Activated CD8-positive, alpha-beta T cell treated with anti-CD3 and anti-CD28 coated beads for 36 hours (primary cell): ENCODE measurements around the gene VAV2. TPM values are rescaled to one million over a fixed set of nuclear protein-coding genes. Genes with fewer than 3 reads are reported as not detected.
A peak's percentile ranks its signal among the peaks of the same experiment; 100 is the strongest.

ENCODE experiments used
- ATAC-seq: fragments of 200-7000 bp; cut with Tn5 transposase; one replicate; pipeline ENCODE4 v1.10.0; 2021; ENCODE audit warnings: mild to moderate bottlenecking, moderate library complexity
- CTCF ChIA-PET: fragments of 350-600 bp; sonication (Branson Sonifier 250); formaldehyde crosslinking; loops from one replicate; lab custom pipeline; 2021; ENCODE audit warnings: antibody characterized with exemption; lab: Charles Lee
- POLR2A ChIA-PET: fragments of 350-600 bp; sonication (Branson Sonifier 250); formaldehyde crosslinking; loops from one replicate; lab custom pipeline; 2021; ENCODE audit warnings: antibody characterized with exemption; lab: Charles Lee
- DNase-seq: peaks from one replicate; pipeline ENCODE4 v3.0.0-alpha.2; 2020
- H3K27ac Mint-ChIP-seq: one replicate; pipeline ENCODE4 v1.8.0; 2021; ENCODE audit warnings: mild to moderate bottlenecking, mixed read lengths
- H3K27me3 Mint-ChIP-seq: one replicate; pipeline ENCODE4 v1.8.0; 2021; ENCODE audit warnings: mixed read lengths
- H3K36me3 Mint-ChIP-seq: one replicate; pipeline ENCODE4 v1.8.0; 2021; ENCODE audit warnings: low read depth, mixed read lengths
- H3K4me1 Mint-ChIP-seq: one replicate; pipeline ENCODE4 v1.8.0; 2021; ENCODE audit warnings: low read depth, mixed read lengths
- H3K4me3 Mint-ChIP-seq: one replicate; pipeline ENCODE4 v1.8.0; 2021; ENCODE audit warnings: mild to moderate bottlenecking, moderate library complexity, mixed read lengths
- H3K9me3 Mint-ChIP-seq: one replicate; pipeline ENCODE4 v1.8.0; 2021; ENCODE audit warnings: mixed read lengths
- intact Hi-C: fragments of 100-400 bp; cut with micrococcal nuclease; formaldehyde crosslinking; loops from one replicate; pipeline ENCODE4 v1.10.0; 2022
- total RNA-seq, 2 experiments: library from RNA; stranded (reverse); gene quantifications; one replicate each; pipeline ENCODE4 v1.2.3, GENCODE V29; 2021
- TF ChIP-seq, protein P1 (sequence below): fragments of 200-600 bp; IDR thresholded peaks from one replicate; pipeline ENCODE4 v1.8.0; 2022; ENCODE audit warnings: antibody characterized with exemption, mild to moderate bottlenecking

The VAV2 gene
- total RNA-seq, 2 experiments from 2014 or later = 5.1 to 5.4 TPM

DNA sequence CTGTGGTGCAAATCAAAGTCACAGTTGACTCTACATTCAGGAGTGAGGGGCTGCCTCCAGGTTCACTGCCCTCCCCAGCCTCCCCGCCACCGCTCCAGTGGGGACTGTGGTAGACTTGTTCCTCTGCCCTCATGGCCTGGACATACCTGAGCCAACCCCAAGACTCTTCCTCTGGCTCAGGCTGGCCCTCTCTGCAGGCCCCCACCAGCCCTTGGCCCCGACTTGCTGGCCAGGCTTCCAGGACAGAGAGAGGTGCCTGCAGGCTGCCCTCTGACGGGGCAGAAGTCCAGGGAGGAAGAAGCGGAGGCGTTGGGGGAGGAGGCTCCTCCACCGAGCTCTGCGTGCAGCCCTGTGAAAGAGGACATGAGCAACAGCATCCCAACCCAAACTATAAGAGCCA, 251.2 kb downstream of the VAV2 start:
- TF ChIP-seq, protein P1, sequence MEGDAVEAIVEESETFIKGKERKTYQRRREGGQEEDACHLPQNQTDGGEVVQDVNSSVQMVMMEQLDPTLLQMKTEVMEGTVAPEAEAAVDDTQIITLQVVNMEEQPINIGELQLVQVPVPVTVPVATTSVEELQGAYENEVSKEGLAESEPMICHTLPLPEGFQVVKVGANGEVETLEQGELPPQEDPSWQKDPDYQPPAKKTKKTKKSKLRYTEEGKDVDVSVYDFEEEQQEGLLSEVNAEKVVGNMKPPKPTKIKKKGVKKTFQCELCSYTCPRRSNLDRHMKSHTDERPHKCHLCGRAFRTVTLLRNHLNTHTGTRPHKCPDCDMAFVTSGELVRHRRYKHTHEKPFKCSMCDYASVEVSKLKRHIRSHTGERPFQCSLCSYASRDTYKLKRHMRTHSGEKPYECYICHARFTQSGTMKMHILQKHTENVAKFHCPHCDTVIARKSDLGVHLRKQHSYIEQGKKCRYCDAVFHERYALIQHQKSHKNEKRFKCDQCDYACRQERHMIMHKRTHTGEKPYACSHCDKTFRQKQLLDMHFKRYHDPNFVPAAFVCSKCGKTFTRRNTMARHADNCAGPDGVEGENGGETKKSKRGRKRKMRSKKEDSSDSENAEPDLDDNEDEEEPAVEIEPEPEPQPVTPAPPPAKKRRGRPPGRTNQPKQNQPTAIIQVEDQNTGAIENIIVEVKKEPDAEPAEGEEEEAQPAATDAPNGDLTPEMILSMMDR = no peak
- no peak for ATAC-seq
- CTCF ChIA-PET = interaction anchor here (1.6 kb wide), 1 partner anchor 84 kb away, joined by 3 read pairs; no protein-coding TSS in a partner anchor

GRCh38 chr9:133739408-133740280, 252.5 kb downstream of the VAV2 start:
- no peaks in the 10 kb centered on the region for H3K9me3 Mint-ChIP-seq
- DNase-seq (no peak), ATAC-seq (no peak)
- POLR2A ChIA-PET = no interaction called here
- intact Hi-C loops = no loop called here
- H3K4me3 Mint-ChIP-seq = no peak overlapping the region
- H3K4me1 Mint-ChIP-seq = peaks cover 11% of the 10 kb centered on the region
- TF ChIP-seq, protein P1 = no peak
- CTCF ChIA-PET = interaction anchor here (1.0 to 1.4 kb wide), 3 partner anchors 10 to 254 kb away, joined by 3 to 5 read pairs (median 4); no protein-coding TSS in a partner anchor
- no peaks in the 10 kb centered on the region for H3K36me3 Mint-ChIP-seq
- no peak overlapping the region for H3K27ac Mint-ChIP-seq
- no peaks in the 10 kb centered on the region for H3K27me3 Mint-ChIP-seq

More for the DNA sequence above, 251.2 kb downstream of the VAV2 start:
- H3K9me3 Mint-ChIP-seq = no peaks in the 10 kb centered on the region
- DNase-seq = no peak
- intact Hi-C loops = no loop called here
- H3K4me1 Mint-ChIP-seq = peaks cover 11% of the 10 kb centered on the region
- H3K36me3 Mint-ChIP-seq = no peaks in the 10 kb centered on the region
- POLR2A ChIA-PET = no interaction called here
- no peaks in the 10 kb centered on the region for H3K27me3 Mint-ChIP-seq
- no peak overlapping the region for H3K27ac Mint-ChIP-seq
- H3K4me3 Mint-ChIP-seq = no peak overlapping the region

DNA sequence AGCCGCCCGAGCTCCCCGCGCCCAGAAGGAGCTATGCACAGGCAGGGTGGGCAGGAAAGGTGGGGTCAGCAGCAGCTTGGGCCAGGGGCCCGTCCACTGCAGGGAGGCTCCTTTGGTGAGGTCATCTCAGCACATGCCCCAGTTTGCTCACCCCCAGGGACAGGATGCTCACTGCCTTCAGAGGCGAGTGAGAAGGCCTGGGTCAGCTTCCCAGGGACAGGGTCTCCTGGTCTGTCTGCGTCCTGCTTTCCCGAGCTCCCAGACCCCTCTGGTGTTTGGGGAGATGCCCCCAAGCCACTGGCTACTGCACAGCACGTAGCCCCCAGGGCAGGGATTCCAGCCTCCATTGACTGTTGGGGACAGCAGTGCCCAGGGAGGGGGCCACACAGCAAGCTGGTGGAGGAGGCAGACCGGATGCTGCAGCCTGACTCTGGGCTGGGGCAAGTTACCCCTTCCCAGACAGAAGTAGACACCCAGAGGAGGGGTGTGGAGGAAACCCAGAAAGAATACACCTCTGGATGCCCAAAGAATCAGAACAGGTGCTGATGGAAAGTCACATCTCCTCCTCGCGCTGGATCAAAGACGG, 253.4 kb downstream of the VAV2 start:
- Mint-ChIP-seq H3K27ac (no peak overlapping the region), H3K36me3 (no peaks in the 10 kb centered on the region), H3K9me3 (no peaks in the 10 kb centered on the region), H3K4me1 (peaks cover 11% of the 10 kb centered on the region), H3K4me3 (peak overlapping the region; percentile 36), H3K27me3 (no peaks in the 10 kb centered on the region)
- ATAC-seq = no peak
- no peak for DNase-seq
- POLR2A ChIA-PET = interaction anchor here (0.6 kb wide), 1 partner anchor 242 kb away, joined by 3 read pairs; no protein-coding TSS in a partner anchor
- TF ChIP-seq, protein P1 = no peak
- CTCF ChIA-PET = interaction anchor here (0.8 to 1.8 kb wide), 7 partner anchors 12 to 256 kb away, joined by 3 to 8 read pairs (median 4); no protein-coding TSS in a partner anchor
- intact Hi-C loops = no loop called here

GRCh38 chr9:133737774-133738639, 254.1 kb downstream of the VAV2 start, which contains the start of gene SARDH:
Gene SARDH (minus strand): TSS chr9:133738352. CDS start chr9:133734173, 4,179 bp downstream.
- peak; percentile 87 for ATAC-seq
- Mint-ChIP-seq H3K9me3 (no peaks in the 10 kb centered on the region), H3K4me3 (peak within 1 kb of the TSS; percentile 36), H3K36me3 (no peaks in the 10 kb centered on the region), H3K27ac (peak within 1 kb of the TSS; percentile 38), H3K27me3 (no peaks in the 10 kb centered on the region), H3K4me1 (peaks cover 11% of the 10 kb centered on the region)
- CTCF ChIA-PET = interaction anchor here (0.8 to 1.8 kb wide), 7 partner anchors 11 to 256 kb away, joined by 3 to 8 read pairs (median 4); no protein-coding TSS in a partner anchor
- TF ChIP-seq, protein P1 = no peak
- peak; percentile 81 for DNase-seq
- intact Hi-C loops = no loop called here
- POLR2A ChIA-PET = interaction anchor here (0.6 kb wide), 1 partner anchor 242 kb away, joined by 3 read pairs; no protein-coding TSS in a partner anchor
